Mesendoderm (in vitro differentiated cells): Measurements from ENCODE around the gene EPAS1.
A peak's percentile ranks its signal among the peaks of the same experiment; 100 is the strongest.

Source experiments
- DNase-seq: peaks from one replicate; pipeline ENCODE4 v3.0.0; 2013
- H2AK5ac ChIP-seq: 2 replicates; pipeline ENCODE4 v1.6.1; 2013; ENCODE audit warnings: low read length, inconsistent platforms
- H2BK120ac ChIP-seq: 2 replicates; pipeline ENCODE4 v1.6.1; 2013; ENCODE audit warnings: low read depth, mild to moderate bottlenecking, low read length, moderate library complexity, mixed read lengths
- H2BK15ac ChIP-seq: replicated peaks from 2 replicates; pipeline ENCODE4 v1.6.1; 2013; ENCODE audit warnings: low read depth, mild to moderate bottlenecking, moderate library complexity
- H2BK5ac ChIP-seq: 2 replicates; pipeline ENCODE4 v1.6.1; 2013; ENCODE audit warnings: low read length, inconsistent platforms
- H3K18ac ChIP-seq: 2 replicates; pipeline ENCODE4 v1.6.1; 2013; ENCODE audit warnings: mild to moderate bottlenecking, low read length, mixed read lengths
- H3K23ac ChIP-seq: one replicate; pipeline ENCODE4 v1.6.1; 2013; ENCODE audit warnings: low read length
- H3K27ac ChIP-seq: 2 replicates; pipeline ENCODE4 v1.5.1; 2013; ENCODE audit warnings: low read depth, mild to moderate bottlenecking, inconsistent platforms, low read length, moderate library complexity
- H3K27me3 ChIP-seq: 2 replicates; pipeline ENCODE4 v1.6.1; 2013; ENCODE audit warnings: low read length, control low read depth, mild to moderate bottlenecking, inconsistent platforms; ENCODE audit not compliant: insufficient read depth, poor library complexity
- H3K36me3 ChIP-seq: 2 replicates; pipeline ENCODE4 v1.6.1; 2013; ENCODE audit warnings: low read length, inconsistent platforms; ENCODE audit not compliant: control insufficient read depth, insufficient read depth
- H3K4ac ChIP-seq: one replicate; pipeline ENCODE4 v1.6.1; 2013; ENCODE audit warnings: low read depth, mild to moderate bottlenecking, low read length, moderate library complexity
- H3K4me1 ChIP-seq: 2 replicates; pipeline ENCODE4 v1.6.1; 2013; ENCODE audit warnings: low read depth, low read length, inconsistent platforms; ENCODE audit not compliant: control insufficient read depth
- H3K4me2 ChIP-seq: 2 replicates; pipeline ENCODE4 v1.6.1; 2013; ENCODE audit warnings: low read length
- H3K4me3 ChIP-seq: 2 replicates; pipeline ENCODE4 v1.5.1; 2013; ENCODE audit warnings: mild to moderate bottlenecking, low read length
- H3K56ac ChIP-seq: one replicate; pipeline ENCODE4 v1.6.1; 2013; ENCODE audit warnings: low read length
- H3K79me1 ChIP-seq: 2 replicates; pipeline ENCODE4 v1.6.1; 2013; ENCODE audit warnings: low read length, inconsistent platforms
- H3K79me2 ChIP-seq: 2 replicates; pipeline ENCODE4 v1.6.1; 2013; ENCODE audit warnings: mild to moderate bottlenecking, low read length; ENCODE audit not compliant: control insufficient read depth, insufficient read depth
- H3K9ac ChIP-seq: 2 replicates; pipeline ENCODE4 v1.6.1; 2013; ENCODE audit warnings: low read length, inconsistent platforms
- H4K5ac ChIP-seq: one replicate; pipeline ENCODE4 v1.6.1; 2013; ENCODE audit warnings: low read length
- H4K8ac ChIP-seq: one replicate; pipeline ENCODE4 v1.6.1; 2013; ENCODE audit warnings: low read depth, mild to moderate bottlenecking, control low read depth, low read length, moderate library complexity
- WGBS: extraction: QIAGEN DNeasy Blood & Tissue Kit; methylation state at CpG from one replicate; pipeline ENCODE4 v1.1.7; 2013; ENCODE audit warnings: low lambda C conversion rate, missing lambda C conversion rate; ENCODE audit not compliant: insufficient coverage; ENCODE audit errors: extremely low coverage; 5-methylcytosine and 5-hydroxymethylcytosine counted together

Gene EPAS1

DNA sequence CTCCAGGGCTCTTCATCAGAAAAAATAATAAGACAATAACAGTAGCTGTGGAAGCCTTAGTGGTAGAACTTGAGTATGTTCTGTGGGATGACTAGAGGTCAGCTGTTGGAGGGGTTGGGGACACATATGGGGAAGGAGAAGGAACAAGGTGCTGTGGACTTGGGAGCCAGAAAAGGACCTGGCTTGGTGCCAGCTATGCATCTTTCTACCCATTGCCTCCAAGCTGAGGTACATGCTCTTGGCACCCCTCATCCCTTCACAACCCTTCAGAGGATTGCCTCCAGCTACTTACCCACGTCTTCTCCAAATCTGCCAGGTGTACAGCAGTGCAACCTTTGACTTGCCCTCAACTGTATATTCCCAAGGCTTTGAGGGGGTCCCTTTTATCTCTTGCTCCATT, 15.3 kb upstream of the EPAS1 start:
- no peak overlapping the region for H3K9ac ChIP-seq
- DNase-seq = no peak
- no peaks in the 10 kb centered on the region for H3K79me2 ChIP-seq
- H3K27me3 ChIP-seq = no peaks in the 10 kb centered on the region
- no peaks in the 10 kb centered on the region for H3K36me3 ChIP-seq
- H3K4me2 ChIP-seq = no peak overlapping the region
- no peak overlapping the region for H3K4me3 ChIP-seq
- H3K56ac ChIP-seq = no peak overlapping the region
- H4K5ac ChIP-seq = no peak overlapping the region
- H2BK5ac ChIP-seq = no peak overlapping the region
- peaks cover 4% of the 10 kb centered on the region for H3K4me1 ChIP-seq
- H4K8ac ChIP-seq = no peak overlapping the region
- no peak overlapping the region for H2BK15ac ChIP-seq
- no peak overlapping the region for H3K4ac ChIP-seq
- H2AK5ac ChIP-seq = no peak overlapping the region
- no peak overlapping the region for H3K18ac ChIP-seq
- H3K23ac ChIP-seq = no peak overlapping the region
- no peaks in the 10 kb centered on the region for H3K79me1 ChIP-seq
- H2BK120ac ChIP-seq = no peak overlapping the region
- H3K27ac ChIP-seq = no peak overlapping the region
- WGBS = no CpG with 5 or more reads among the region's 1 CpG

DNA sequence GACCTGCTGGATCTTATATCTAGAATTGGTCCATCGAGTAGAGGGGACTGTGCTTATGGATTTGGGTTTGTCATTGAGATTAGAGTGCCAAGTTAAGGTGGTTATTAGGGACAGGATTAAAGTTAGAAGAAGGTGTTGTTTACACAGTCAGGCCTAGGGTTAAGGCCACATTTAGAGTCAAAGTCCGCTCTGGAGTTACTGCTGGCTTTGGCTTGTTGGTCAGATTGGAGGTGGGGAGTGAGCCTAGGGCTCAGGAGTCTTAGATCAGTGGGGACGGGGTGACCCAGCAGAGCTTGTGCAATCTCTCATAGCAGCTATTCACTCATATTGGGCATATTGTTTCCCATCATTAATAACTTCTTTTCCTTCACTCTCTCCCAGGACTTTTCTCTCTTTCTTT, 13.5 kb upstream of the EPAS1 start:
- H3K23ac ChIP-seq = no peak overlapping the region
- no peak overlapping the region for H3K4me2 ChIP-seq
- no peak overlapping the region for H2BK15ac ChIP-seq
- no peak overlapping the region for H3K27ac ChIP-seq
- no peak for DNase-seq
- H3K79me2 ChIP-seq = no peaks in the 10 kb centered on the region
- no peak overlapping the region for H3K9ac ChIP-seq
- H2BK120ac ChIP-seq = no peak overlapping the region
- H3K4me1 ChIP-seq = peaks cover 4% of the 10 kb centered on the region
- no peak overlapping the region for H3K56ac ChIP-seq
- H3K27me3 ChIP-seq = no peaks in the 10 kb centered on the region
- no peak overlapping the region for H3K4me3 ChIP-seq
- no peaks in the 10 kb centered on the region for H3K36me3 ChIP-seq
- no peak overlapping the region for H2BK5ac ChIP-seq
- no peak overlapping the region for H4K8ac ChIP-seq
- H3K4ac ChIP-seq = no peak overlapping the region
- no peak overlapping the region for H4K5ac ChIP-seq
- H3K79me1 ChIP-seq = no peaks in the 10 kb centered on the region
- no CpG with 5 or more reads among the region's 3 CpGs for WGBS
- no peak overlapping the region for H3K18ac ChIP-seq
- no peak overlapping the region for H2AK5ac ChIP-seq

DNA sequence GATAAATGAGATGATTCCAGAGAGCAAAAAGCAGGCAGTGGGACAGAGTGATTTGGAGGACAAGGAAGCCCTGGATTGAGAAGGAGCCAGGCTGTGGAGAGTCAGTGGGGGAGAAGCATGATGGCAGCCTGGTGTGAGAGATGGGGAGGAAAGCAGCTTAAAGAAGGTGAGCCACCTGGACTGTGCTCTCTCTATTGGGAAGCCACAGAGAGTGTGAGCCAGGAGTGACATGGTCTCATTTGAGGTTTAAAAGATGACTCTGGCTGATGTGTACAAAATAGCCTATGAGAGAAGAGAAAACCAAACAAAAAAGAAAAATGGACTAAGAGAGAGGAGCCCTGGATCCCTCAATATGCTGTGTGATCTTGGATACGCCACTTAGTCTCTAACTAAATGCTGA, 12.9 kb upstream of the EPAS1 start:
- Histone ChIP-seq H2AK5ac (no peak overlapping the region), H2BK15ac (no peak overlapping the region), H3K4me2 (no peak overlapping the region), H3K79me2 (no peaks in the 10 kb centered on the region), H3K9ac (no peak overlapping the region), H3K4me3 (no peak overlapping the region), H3K79me1 (no peaks in the 10 kb centered on the region), H3K4ac (no peak overlapping the region), H3K36me3 (no peaks in the 10 kb centered on the region), H3K4me1 (peaks cover 4% of the 10 kb centered on the region), H4K5ac (no peak overlapping the region), H4K8ac (no peak overlapping the region), H3K18ac (no peak overlapping the region), H3K27me3 (no peaks in the 10 kb centered on the region), H3K23ac (no peak overlapping the region), H3K27ac (no peak overlapping the region), H2BK5ac (no peak overlapping the region), H2BK120ac (no peak overlapping the region), H3K56ac (no peak overlapping the region)
- DNase-seq = no peak
- WGBS = no CpG with 5 or more reads among the region's 1 CpG

DNA sequence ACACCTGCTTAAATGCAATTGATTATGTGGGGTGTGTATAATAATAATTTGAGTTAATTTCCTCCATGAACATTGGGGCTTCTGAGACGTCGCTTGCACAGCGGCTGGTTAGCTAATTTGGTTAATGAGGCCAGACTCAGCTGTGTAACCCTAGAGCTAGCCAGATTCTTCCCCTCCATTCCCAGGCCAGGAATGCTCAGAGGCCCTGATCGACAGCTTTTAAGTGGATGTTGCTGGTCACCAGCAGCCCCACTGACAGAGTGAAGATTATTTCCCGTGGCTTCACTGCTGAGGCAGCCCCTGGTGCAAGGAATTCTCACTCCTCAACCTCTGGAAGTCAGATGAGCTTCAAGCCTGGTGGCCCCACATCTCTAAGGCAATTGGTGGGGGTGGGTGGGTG, 12.4 kb upstream of the EPAS1 start:
- Histone ChIP-seq H2BK15ac (no peak overlapping the region), H3K18ac (no peak overlapping the region), H3K79me1 (no peaks in the 10 kb centered on the region), H3K4ac (no peak overlapping the region), H3K79me2 (no peaks in the 10 kb centered on the region), H3K4me1 (peaks cover 4% of the 10 kb centered on the region), H4K5ac (no peak overlapping the region), H3K4me3 (no peak overlapping the region), H2BK120ac (no peak overlapping the region), H3K36me3 (no peaks in the 10 kb centered on the region), H3K4me2 (no peak overlapping the region), H2AK5ac (no peak overlapping the region), H3K27ac (no peak overlapping the region), H3K27me3 (no peaks in the 10 kb centered on the region), H3K56ac (no peak overlapping the region), H3K9ac (no peak overlapping the region), H2BK5ac (no peak overlapping the region), H3K23ac (no peak overlapping the region), H4K8ac (no peak overlapping the region)
- WGBS = no CpG with 5 or more reads among the region's 5 CpGs
- DNase-seq = peak; percentile 45

DNA sequence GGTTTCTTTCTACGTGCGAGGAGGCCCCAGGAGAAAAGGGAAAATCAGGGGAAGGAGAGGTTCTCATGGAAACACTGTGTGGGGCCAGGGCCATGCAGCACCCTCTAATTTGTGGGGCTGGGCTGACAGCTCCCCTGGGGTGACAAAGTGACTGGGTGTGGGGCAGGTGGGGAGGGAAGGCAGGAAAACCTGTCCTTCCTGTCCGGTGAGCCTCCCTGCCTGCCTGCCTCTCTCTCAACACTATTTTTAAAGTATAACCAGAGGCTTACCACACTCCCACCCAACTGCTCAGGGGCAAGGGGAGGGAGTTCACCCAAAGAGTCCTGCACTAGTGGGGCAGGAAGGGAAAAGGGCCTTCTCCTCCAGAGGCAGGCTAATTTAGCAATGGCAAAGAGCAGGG, 10.5 kb upstream of the EPAS1 start:
- Histone ChIP-seq H2AK5ac (no peak overlapping the region), H3K23ac (no peak overlapping the region), H2BK120ac (no peak overlapping the region), H3K4me3 (no peak overlapping the region), H4K8ac (no peak overlapping the region), H4K5ac (no peak overlapping the region), H2BK5ac (no peak overlapping the region), H3K36me3 (no peaks in the 10 kb centered on the region), H3K56ac (no peak overlapping the region), H3K4ac (no peak overlapping the region), H3K79me2 (no peaks in the 10 kb centered on the region), H3K4me2 (no peak overlapping the region), H3K18ac (no peak overlapping the region), H3K79me1 (no peaks in the 10 kb centered on the region), H3K9ac (no peak overlapping the region), H3K4me1 (peaks cover 4% of the 10 kb centered on the region), H3K27me3 (no peaks in the 10 kb centered on the region), H3K27ac (no peak overlapping the region), H2BK15ac (no peak overlapping the region)
- no CpG with 5 or more reads among the region's 3 CpGs for WGBS
- DNase-seq = no peak

DNA sequence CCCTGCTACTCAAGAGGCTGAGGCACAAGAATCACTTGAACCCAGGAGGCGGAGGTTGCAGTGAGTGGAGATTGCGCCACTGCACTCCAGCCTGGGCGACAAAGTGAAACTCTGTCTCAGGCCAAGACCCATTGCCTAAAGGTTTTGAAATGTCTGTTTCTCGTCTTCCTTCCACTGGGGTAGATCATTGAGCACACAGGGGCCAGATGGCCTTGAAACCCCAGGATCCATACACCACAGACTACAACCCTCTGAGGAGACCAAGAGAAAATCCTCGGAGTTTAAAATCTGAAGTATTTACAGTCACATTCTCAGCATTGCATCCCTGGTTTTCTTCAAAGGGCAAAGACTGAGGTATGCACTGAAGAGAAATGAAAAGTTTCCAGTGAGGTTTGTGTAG, 7.1 kb upstream of the EPAS1 start:
- H2BK15ac ChIP-seq = no peak overlapping the region
- H2AK5ac ChIP-seq = no peak overlapping the region
- H3K56ac ChIP-seq = no peak overlapping the region
- H2BK120ac ChIP-seq = no peak overlapping the region
- H3K36me3 ChIP-seq = no peaks in the 10 kb centered on the region
- H3K4me1 ChIP-seq = peaks cover 4% of the 10 kb centered on the region
- no peaks in the 10 kb centered on the region for H3K27me3 ChIP-seq
- no peak overlapping the region for H3K27ac ChIP-seq
- no CpG with 5 or more reads among the region's 5 CpGs for WGBS
- no peak overlapping the region for H3K18ac ChIP-seq
- no peak overlapping the region for H3K4me3 ChIP-seq
- H3K79me1 ChIP-seq = no peaks in the 10 kb centered on the region
- H3K4me2 ChIP-seq = no peak overlapping the region
- no peak overlapping the region for H3K9ac ChIP-seq
- no peaks in the 10 kb centered on the region for H3K79me2 ChIP-seq
- no peak for DNase-seq
- no peak overlapping the region for H2BK5ac ChIP-seq
- no peak overlapping the region for H3K23ac ChIP-seq
- no peak overlapping the region for H3K4ac ChIP-seq
- H4K8ac ChIP-seq = no peak overlapping the region
- H4K5ac ChIP-seq = no peak overlapping the region
